ENCODE data around the gene NIN.

- TF ChIP-seq CTCF (IDR thresholded peaks at IDR 0.05) = no peak
- no peak for TF ChIP-seq POLR2AphosphoS5 (IDR thresholded peaks at IDR 0.05; ENCODE audit: low read depth, low read length)
- TF ChIP-seq REST (IDR thresholded peaks at IDR 0.05; ENCODE audit: insufficient read depth in 1 of 2, low read depth in 2 of 2, low read length in 1 of 2) = no peak
- peak; percentile 33; the same call in 1 of the 2 replicates for TF ChIP-seq SIN3A (IDR thresholded peaks at IDR 0.05; ENCODE audit: borderline replicate concordance, insufficient read depth, low read depth, low read length)
- no peak for TF ChIP-seq TCF7L2 (IDR thresholded peaks at IDR 0.05; ENCODE audit: low read depth, low read length)
Measured at GRCh38 chr14:50830932-50831725, at the start of gene NIN.
